Measurements from ENCODE around the gene APEX1. TPM values are rescaled to one million over a fixed set of nuclear protein-coding genes. Genes with fewer than 3 reads are reported as not detected.
"Not testable (repeated sequence)": the region's sequence is repeated elsewhere in the genome, so short reads cannot be mapped to it uniquely, and the experiment has no call there.

APEX1 gene
- total and polyA plus RNA-seq, 12 donors = 94.1 to 304 (median 158) TPM

GRCh38 chr14:20503898-20504297 is 48.9 kb downstream of the APEX1 start:
- H3K36me3 ChIP-seq (replicated peaks in 1 of 2) = no peaks in the 10 kb centered on the region
- no peak for DNase-seq
- H3K27me3 ChIP-seq = no peaks in the 10 kb centered on the region
- no peak overlapping the region for H3K4me3 ChIP-seq
- 45 to 58% (median 49%) methylated on average over 6 of the region's 6 CpGs for WGBS, 4 donors
- intact Hi-C loops (cut with DNase I) = no loop called here
- H3K27ac ChIP-seq = no peak overlapping the region
- no peaks in the 10 kb centered on the region for H3K4me1 ChIP-seq (replicated peaks in 1 of 2)
- TF ChIP-seq CTCF (IDR thresholded peaks at IDR 0.05) = no peak
- no peak for TF ChIP-seq POLR2A (IDR thresholded peaks at IDR 0.05)
- H3K9me3 ChIP-seq (replicated peaks in 1 of 3) = no peaks in the 10 kb centered on the region

- intact Hi-C loops (cut with DNase I); H3K4me1 ChIP-seq (replicated peaks in 1 of 2); DNase-seq; H3K27me3 ChIP-seq; H3K36me3 ChIP-seq (replicated peaks in 1 of 2); H3K27ac ChIP-seq; H3K4me3 ChIP-seq; H3K9me3 ChIP-seq (replicated peaks in 1 of 3): not testable (repeated sequence)
- 94 to 97% methylated on average over 6 to 25 of the region's 30 CpGs; no CpG with 5 or more reads in 2 of the 4 donors for WGBS, 4 donors
These were observed 51.2 kb downstream of the APEX1 start for GRCh38 chr14:20506276-20506675.

GRCh38 chr14:20506752-20507151 is 51.7 kb downstream of the APEX1 start:
- H3K27me3 ChIP-seq; intact Hi-C loops (cut with DNase I); DNase-seq; H3K4me1 ChIP-seq (replicated peaks in 1 of 2); H3K36me3 ChIP-seq (replicated peaks in 1 of 2); H3K9me3 ChIP-seq (replicated peaks in 1 of 3); H3K4me3 ChIP-seq; H3K27ac ChIP-seq: not testable (repeated sequence)
- 93% methylated on average over 5 of the region's 30 CpGs; no CpG with 5 or more reads in 3 of the 4 donors for WGBS, 4 donors

Small RNA genes lying within 50 kb of the gene (small RNA-seq; reads per million reads assigned to genes)
- 0.33 to 1.4 reads per million in 2 donors for gene RNA5SP382

Other genes with a start within 250 kb of the APEX1 start
- not detected for gene OR11H6, start 231.5 kb upstream of the APEX1 start, total RNA-seq
- gene OR11H6, start 231.5 kb upstream of the APEX1 start, polyA plus RNA-seq = not detected
- not detected for gene OR11H7, start 226.2 kb upstream of the APEX1 start, total RNA-seq
- gene OR11H7, start 226.2 kb upstream of the APEX1 start, polyA plus RNA-seq = not detected
- not detected for gene OR11H4, start 215.9 kb upstream of the APEX1 start, total RNA-seq
- not detected for gene OR11H4, start 215.9 kb upstream of the APEX1 start, polyA plus RNA-seq
- 10 to 100 TPM in 7 of 9 donors, 1 to 10 TPM in 2; 7.9 to 28.6 (median 18.1) TPM for gene TTC5, start 149.3 kb upstream of the APEX1 start, total RNA-seq
- gene TTC5, start 149.3 kb upstream of the APEX1 start, polyA plus RNA-seq = 10 to 100 TPM in 1 of 3 donors, 1 to 10 TPM in 2; 3.9 to 12.7 (median 9.2) TPM
- 10 to 100 TPM; 16.8 to 42.7 (median 31.8) TPM for gene CCNB1IP1, start 121.9 kb upstream of the APEX1 start, total RNA-seq
- gene CCNB1IP1, start 121.9 kb upstream of the APEX1 start, polyA plus RNA-seq = 10 to 100 TPM; 21.2 to 62.5 (median 41.9) TPM
- gene PARP2, start 111.6 kb upstream of the APEX1 start, total RNA-seq = 10 to 100 TPM in 7 of 9 donors, 1 to 10 TPM in 2; 8.5 to 40.3 (median 22.9) TPM
- gene PARP2, start 111.6 kb upstream of the APEX1 start, polyA plus RNA-seq = 10 to 100 TPM; 30.5 to 55.2 (median 33.9) TPM
- 10 to 100 TPM in 8 of 9 donors, 1 to 10 TPM in 1; 8.7 to 59.8 (median 35.6) TPM for gene TEP1, start 41.7 kb upstream of the APEX1 start, total RNA-seq
- 10 to 100 TPM; 22.9 to 39.7 (median 24.9) TPM for gene TEP1, start 41.7 kb upstream of the APEX1 start, polyA plus RNA-seq
- gene KLHL33, start 19.1 kb upstream of the APEX1 start, total RNA-seq = under 1 TPM in 8 of 9 donors, not detected in 1; 0.18 to 0.95 (median 0.37) TPM
- under 1 TPM; 0.13 to 0.64 (median 0.17) TPM for gene KLHL33, start 19.1 kb upstream of the APEX1 start, polyA plus RNA-seq
- 10 to 100 TPM; 25.0 to 57.2 (median 37.4) TPM for gene OSGEP, start 414 bp upstream of the APEX1 start, total RNA-seq
- 100 to 1,000 TPM in 2 of 3 donors, 10 to 100 TPM in 1; 31.8 to 102 (median 102) TPM for gene OSGEP, start 414 bp upstream of the APEX1 start, polyA plus RNA-seq
- 10 to 100 TPM; 10.6 to 60.1 (median 28.6) TPM for gene PIP4P1, start 6.2 kb downstream of the APEX1 start, total RNA-seq
- 10 to 100 TPM; 31.9 to 37.6 (median 36.3) TPM for gene PIP4P1, start 6.2 kb downstream of the APEX1 start, polyA plus RNA-seq
- 10 to 100 TPM in 7 of 9 donors, 1 to 10 TPM in 2; 5.4 to 57.5 (median 17.4) TPM for gene PNP, start 14.2 kb downstream of the APEX1 start, total RNA-seq
- gene PNP, start 14.2 kb downstream of the APEX1 start, polyA plus RNA-seq = 100 to 1,000 TPM in 1 of 3 donors, 10 to 100 TPM in 2; 14.3 to 101 (median 25.6) TPM
- under 1 TPM in 5 of 9 donors, not detected in 4; 0.21 to 0.75 (median 0.58) TPM for gene RNASE10, start 50.3 kb downstream of the APEX1 start, total RNA-seq
- under 1 TPM in 2 of 3 donors, not detected in 1; 0.30 to 0.32 TPM for gene RNASE10, start 50.3 kb downstream of the APEX1 start, polyA plus RNA-seq
- not detected for gene RNASE9, start 105.8 kb downstream of the APEX1 start, total RNA-seq
- gene RNASE9, start 105.8 kb downstream of the APEX1 start, polyA plus RNA-seq = not detected
- under 1 TPM in 1 of 9 donors, not detected in 8; 0.11 TPM for gene RNASE11, start 132.8 kb downstream of the APEX1 start, total RNA-seq
- under 1 TPM in 1 of 3 donors, not detected in 2; 0.57 TPM for gene RNASE11, start 132.8 kb downstream of the APEX1 start, polyA plus RNA-seq
- gene RNASE12, start 136.2 kb downstream of the APEX1 start, total RNA-seq = not detected
- gene RNASE12, start 136.2 kb downstream of the APEX1 start, polyA plus RNA-seq = not detected
- gene OR6S1, start 186.5 kb downstream of the APEX1 start, total RNA-seq = not detected
- not detected for gene OR6S1, start 186.5 kb downstream of the APEX1 start, polyA plus RNA-seq
- 10 to 100 TPM in 2 of 9 donors, 1 to 10 TPM in 7; 1.2 to 24.9 (median 7.7) TPM for gene RNASE4, start 229.3 kb downstream of the APEX1 start, total RNA-seq
- gene RNASE4, start 229.3 kb downstream of the APEX1 start, polyA plus RNA-seq = 10 to 100 TPM in 1 of 3 donors, 1 to 10 TPM in 2; 6.0 to 12.7 (median 9.8) TPM
- 10 to 100 TPM in 1 of 9 donors, 1 to 10 TPM in 7, under 1 TPM in 1; 0.78 to 12.0 (median 3.6) TPM for gene ANG, start 233.5 kb downstream of the APEX1 start, total RNA-seq
- gene ANG, start 233.5 kb downstream of the APEX1 start, polyA plus RNA-seq = 1 to 10 TPM; 1.8 to 10.0 (median 3.7) TPM